Glutamatergic neuron (in vitro differentiated cells): ENCODE measurements around the gene RGPD3. TPM values are rescaled to one million over a fixed set of nuclear protein-coding genes. Genes with fewer than 3 reads are reported as not detected.

ENCODE experiments used
- DNase-seq: peaks from one replicate; pipeline ENCODE4 v3.0.0; 2022
- H3K27ac Mint-ChIP-seq: one replicate; pipeline ENCODE4 v1.8.0; 2020; ENCODE audit warnings: mild to moderate bottlenecking, mixed read lengths, inconsistent platforms; ENCODE audit not compliant: unreplicated experiment
- H3K27me3 Mint-ChIP-seq: one replicate; pipeline ENCODE4 v1.8.0; 2020; ENCODE audit warnings: mild to moderate bottlenecking, moderate library complexity, mixed read lengths, inconsistent platforms; ENCODE audit not compliant: unreplicated experiment
- H3K36me3 Mint-ChIP-seq: one replicate; pipeline ENCODE4 v1.8.0; 2020; ENCODE audit warnings: mild to moderate bottlenecking, mixed read lengths, inconsistent platforms; ENCODE audit not compliant: unreplicated experiment
- H3K4me1 Mint-ChIP-seq: one replicate; pipeline ENCODE4 v1.8.0; 2020; ENCODE audit warnings: mild to moderate bottlenecking, low read depth, mixed read lengths, inconsistent platforms; ENCODE audit not compliant: unreplicated experiment
- H3K4me3 Mint-ChIP-seq: one replicate; pipeline ENCODE4 v1.8.0; 2020; ENCODE audit warnings: mild to moderate bottlenecking, mixed read lengths, inconsistent platforms; ENCODE audit not compliant: unreplicated experiment
- H3K9me3 Mint-ChIP-seq: one replicate; pipeline ENCODE4 v1.8.0; 2020; ENCODE audit warnings: mild to moderate bottlenecking, moderate library complexity, mixed read lengths, inconsistent platforms; ENCODE audit not compliant: unreplicated experiment
- total RNA-seq: library from RNA; stranded (reverse); fragmentation: NEBNext Ultra II Directional; extraction: Animal tissue kit (Norgen Biotek cat#: 25700); gene quantifications from one replicate; pipeline ENCODE4 v1.2.1, GENCODE V29; 2021; ENCODE audit not compliant: unreplicated experiment
- TF ChIP-seq, protein P1 (sequence below): fragments of 200-600 bp; sonication (generic); IDR thresholded peaks from one replicate; pipeline ENCODE4 v1.5.0; 2021; ENCODE audit not compliant: partially characterized antibody, unreplicated experiment

Gene RGPD3
- total RNA-seq, 1 donor from 2014 or later, result 0.27 TPM

DNA sequence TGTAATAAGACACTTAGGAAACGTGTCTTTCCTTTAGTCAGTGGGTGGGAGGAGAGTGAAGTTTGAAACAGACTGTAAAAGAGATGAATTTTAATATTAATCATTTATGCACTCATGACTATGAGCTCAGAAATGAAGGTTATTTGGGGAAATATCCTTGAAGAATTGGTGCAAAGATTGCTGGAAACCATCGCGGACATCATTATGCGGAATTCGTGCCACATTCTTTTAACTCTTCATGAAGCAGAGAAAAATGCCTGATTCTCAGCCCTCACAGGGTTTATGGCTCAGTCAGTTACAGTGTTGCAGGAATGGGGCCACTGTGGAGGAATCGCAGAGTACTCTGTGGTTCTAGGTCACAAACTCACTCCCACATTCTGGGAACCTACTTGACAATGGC lies 109.7 kb downstream of the RGPD3 start:
- Mint-ChIP-seq H3K27ac (no peak overlapping the region), H3K4me1 (no peaks in the 10 kb centered on the region), H3K9me3 (no peaks in the 10 kb centered on the region), H3K36me3 (no peaks in the 10 kb centered on the region), H3K4me3 (no peak overlapping the region), H3K27me3 (no peaks in the 10 kb centered on the region)
- DNase-seq, result no peak
- TF ChIP-seq, protein P1, sequence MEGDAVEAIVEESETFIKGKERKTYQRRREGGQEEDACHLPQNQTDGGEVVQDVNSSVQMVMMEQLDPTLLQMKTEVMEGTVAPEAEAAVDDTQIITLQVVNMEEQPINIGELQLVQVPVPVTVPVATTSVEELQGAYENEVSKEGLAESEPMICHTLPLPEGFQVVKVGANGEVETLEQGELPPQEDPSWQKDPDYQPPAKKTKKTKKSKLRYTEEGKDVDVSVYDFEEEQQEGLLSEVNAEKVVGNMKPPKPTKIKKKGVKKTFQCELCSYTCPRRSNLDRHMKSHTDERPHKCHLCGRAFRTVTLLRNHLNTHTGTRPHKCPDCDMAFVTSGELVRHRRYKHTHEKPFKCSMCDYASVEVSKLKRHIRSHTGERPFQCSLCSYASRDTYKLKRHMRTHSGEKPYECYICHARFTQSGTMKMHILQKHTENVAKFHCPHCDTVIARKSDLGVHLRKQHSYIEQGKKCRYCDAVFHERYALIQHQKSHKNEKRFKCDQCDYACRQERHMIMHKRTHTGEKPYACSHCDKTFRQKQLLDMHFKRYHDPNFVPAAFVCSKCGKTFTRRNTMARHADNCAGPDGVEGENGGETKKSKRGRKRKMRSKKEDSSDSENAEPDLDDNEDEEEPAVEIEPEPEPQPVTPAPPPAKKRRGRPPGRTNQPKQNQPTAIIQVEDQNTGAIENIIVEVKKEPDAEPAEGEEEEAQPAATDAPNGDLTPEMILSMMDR, result no peak

DNA sequence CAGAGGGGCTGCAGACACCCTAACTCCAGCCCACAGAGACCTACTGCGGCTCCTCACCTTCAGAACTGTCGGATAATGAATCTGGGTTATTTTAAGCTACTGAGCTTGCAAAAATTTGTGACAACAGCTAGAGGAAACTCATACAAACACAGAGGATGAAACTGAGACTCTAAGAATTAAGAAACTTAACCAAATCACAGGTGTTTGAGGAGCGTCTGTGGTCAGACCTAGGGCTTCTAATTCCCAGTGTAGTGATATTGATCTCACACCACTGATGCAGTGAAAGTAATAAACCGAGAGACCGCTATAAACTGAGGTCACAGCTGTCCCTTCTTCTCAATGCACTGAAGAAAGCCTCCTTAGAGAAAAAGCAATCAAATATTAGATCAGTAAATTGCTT lies 110.1 kb downstream of the RGPD3 start:
- Mint-ChIP-seq H3K27ac (no peak overlapping the region), H3K4me3 (no peak overlapping the region), H3K36me3 (no peaks in the 10 kb centered on the region), H3K27me3 (no peaks in the 10 kb centered on the region), H3K4me1 (no peaks in the 10 kb centered on the region), H3K9me3 (no peaks in the 10 kb centered on the region)
- TF ChIP-seq, protein P1, result no peak
- DNase-seq, result no peak

DNA sequence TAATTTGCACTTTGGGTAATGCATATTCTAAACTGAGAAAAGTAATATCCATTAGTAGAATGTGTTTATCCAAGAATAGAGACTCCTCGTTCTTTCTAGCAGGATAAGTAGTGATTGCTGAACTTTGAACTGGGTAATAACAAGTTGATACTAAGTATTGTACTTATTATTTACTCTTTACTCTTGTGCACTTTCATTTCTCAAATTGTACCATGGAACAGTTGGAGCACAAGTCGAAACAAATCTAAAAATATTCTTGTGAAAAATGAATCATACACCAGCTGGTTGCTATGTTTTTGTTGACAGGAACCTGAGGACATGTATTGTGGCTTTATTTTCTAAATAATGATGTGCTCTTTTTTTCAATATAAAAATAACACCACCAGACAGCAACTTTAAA lies 111.9 kb downstream of the RGPD3 start:
- H3K4me3 Mint-ChIP-seq, result no peak overlapping the region
- DNase-seq, result no peak
- no peaks in the 10 kb centered on the region for H3K36me3 Mint-ChIP-seq
- no peaks in the 10 kb centered on the region for H3K9me3 Mint-ChIP-seq
- H3K4me1 Mint-ChIP-seq, result no peaks in the 10 kb centered on the region
- H3K27me3 Mint-ChIP-seq, result no peaks in the 10 kb centered on the region
- TF ChIP-seq, protein P1, result no peak
- no peak overlapping the region for H3K27ac Mint-ChIP-seq

DNA sequence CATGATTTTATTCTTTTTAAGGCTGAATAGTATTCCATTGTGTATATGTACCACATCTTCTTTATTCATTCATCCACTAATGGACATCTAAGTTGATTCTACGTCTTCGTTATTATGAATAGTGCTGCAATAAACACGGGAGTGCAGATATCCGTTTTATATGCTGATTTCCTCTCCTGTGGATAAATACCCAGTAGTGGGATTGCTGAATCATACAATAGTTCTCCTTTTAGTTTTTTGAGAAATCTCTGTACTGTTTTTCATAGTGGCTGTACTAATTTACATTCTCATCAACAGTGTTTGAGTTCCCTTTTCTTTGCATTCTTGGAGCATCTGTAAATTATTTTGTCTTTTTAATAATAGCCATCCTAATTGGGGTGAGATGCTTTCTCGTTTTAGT lies 114.5 kb downstream of the RGPD3 start:
- H3K36me3 Mint-ChIP-seq, result no peaks in the 10 kb centered on the region
- TF ChIP-seq, protein P1, result no peak
- no peaks in the 10 kb centered on the region for H3K27me3 Mint-ChIP-seq
- DNase-seq, result no peak
- no peak overlapping the region for H3K27ac Mint-ChIP-seq
- H3K4me1 Mint-ChIP-seq, result no peaks in the 10 kb centered on the region
- no peak overlapping the region for H3K4me3 Mint-ChIP-seq
- H3K9me3 Mint-ChIP-seq, result no peaks in the 10 kb centered on the region

DNA sequence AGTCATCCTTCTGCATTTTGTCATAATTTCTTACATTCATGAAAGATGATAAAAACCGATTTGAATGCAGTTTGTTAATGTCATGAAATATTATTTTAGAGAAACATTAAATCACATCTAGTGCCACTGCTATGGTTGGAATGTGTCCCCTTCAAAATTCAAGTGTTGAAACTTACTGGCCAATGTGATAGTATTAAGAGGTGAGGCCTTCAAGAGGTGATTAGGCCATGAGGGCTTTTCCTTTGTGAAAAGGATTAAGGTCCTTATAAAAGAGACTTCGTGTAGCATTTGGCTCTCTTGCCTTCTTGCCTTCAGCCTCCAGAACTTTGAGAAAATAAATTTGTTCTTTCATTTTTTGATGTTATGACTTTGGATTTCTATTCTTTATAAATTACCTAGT lies 117.2 kb downstream of the RGPD3 start:
- no peak for DNase-seq
- TF ChIP-seq, protein P1, result no peak
- Mint-ChIP-seq H3K4me1 (no peaks in the 10 kb centered on the region), H3K36me3 (no peaks in the 10 kb centered on the region), H3K4me3 (no peak overlapping the region), H3K9me3 (no peaks in the 10 kb centered on the region), H3K27me3 (no peaks in the 10 kb centered on the region), H3K27ac (no peak overlapping the region)
